ENCODE data around the gene SMIM43.

DNA sequence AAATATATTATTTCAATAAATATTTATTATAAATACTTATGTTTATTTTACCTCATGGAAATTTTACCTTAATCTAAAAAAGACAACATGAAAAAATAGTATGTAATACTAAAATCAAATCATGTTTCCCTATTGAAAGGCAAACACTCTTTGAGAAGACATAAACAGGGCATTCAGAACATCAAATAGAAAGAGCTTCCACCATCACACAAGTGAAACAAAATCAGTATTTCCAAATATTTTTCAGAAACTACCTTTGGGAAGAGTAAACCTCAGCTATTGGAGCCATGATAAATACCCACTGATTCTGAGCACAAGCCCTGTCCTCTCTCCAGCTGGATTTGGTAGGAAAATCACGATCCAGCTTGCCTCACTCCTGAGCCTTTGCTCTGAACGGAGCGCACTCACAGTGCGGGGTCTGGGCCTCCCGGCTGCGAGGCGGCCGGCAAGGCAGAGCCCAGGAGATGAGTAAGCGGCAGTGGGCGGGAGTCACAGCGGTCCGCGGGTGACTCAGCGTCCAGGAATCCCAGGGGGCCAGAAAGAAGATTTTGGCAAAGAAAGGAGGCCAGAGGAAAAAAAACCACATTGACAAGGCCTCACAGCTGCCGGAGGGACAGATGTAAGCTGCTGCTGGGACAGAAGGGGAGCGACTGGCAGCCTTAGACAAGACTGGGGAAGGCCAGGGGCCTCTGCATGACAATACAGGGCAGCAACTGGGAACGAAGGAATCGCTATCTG lies 53.5 kb downstream of the SMIM43 start:
- TF ChIP-seq CTCF (conservative IDR thresholded peaks at IDR 0.05; ENCODE audit: low read depth, low read length) (no peak), EZH2 (IDR thresholded peaks at IDR 0.05; ENCODE audit: low read length, unreplicated experiment) (no peak), EZH2phosphoT487 (IDR thresholded peaks at IDR 0.05; ENCODE audit: borderline replicate concordance, low read length) (no peak)

All from PC-3 (cell line).